ENCODE measurements around the gene PCDHB3.

DNA sequence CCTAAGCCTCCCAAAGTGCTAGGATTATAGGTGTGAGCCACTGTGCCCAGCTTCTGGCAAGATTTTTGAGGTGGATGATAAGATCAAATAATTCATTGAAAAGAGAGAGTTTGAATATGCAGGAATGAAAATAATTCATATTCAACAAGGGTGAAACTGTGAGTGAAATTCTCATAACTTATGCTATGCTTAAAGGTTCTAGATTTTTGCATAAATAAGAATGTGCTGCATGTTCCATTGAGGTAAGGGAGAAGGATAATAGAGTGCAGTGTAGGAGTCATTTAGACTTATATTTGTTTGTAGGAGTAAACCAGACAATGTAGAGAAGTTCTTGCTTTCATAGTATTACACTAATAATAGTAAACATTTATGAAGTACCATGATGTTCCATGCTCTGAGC, 18.0 kb upstream of the PCDHB3 start:
- TF ChIP-seq, protein P1, sequence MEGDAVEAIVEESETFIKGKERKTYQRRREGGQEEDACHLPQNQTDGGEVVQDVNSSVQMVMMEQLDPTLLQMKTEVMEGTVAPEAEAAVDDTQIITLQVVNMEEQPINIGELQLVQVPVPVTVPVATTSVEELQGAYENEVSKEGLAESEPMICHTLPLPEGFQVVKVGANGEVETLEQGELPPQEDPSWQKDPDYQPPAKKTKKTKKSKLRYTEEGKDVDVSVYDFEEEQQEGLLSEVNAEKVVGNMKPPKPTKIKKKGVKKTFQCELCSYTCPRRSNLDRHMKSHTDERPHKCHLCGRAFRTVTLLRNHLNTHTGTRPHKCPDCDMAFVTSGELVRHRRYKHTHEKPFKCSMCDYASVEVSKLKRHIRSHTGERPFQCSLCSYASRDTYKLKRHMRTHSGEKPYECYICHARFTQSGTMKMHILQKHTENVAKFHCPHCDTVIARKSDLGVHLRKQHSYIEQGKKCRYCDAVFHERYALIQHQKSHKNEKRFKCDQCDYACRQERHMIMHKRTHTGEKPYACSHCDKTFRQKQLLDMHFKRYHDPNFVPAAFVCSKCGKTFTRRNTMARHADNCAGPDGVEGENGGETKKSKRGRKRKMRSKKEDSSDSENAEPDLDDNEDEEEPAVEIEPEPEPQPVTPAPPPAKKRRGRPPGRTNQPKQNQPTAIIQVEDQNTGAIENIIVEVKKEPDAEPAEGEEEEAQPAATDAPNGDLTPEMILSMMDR (IDR thresholded peaks at IDR 0.05): no peak
- no peak for TF ChIP-seq POLR2A (IDR thresholded peaks at IDR 0.05)
